ENCODE results near the gene RPS2.

RPS2 gene

GRCh38 chr16:1982991-1983543 lies 18.4 kb upstream of the RPS2 start:
- DNase-seq, result no peak
- ATAC-seq (replicated peaks), result no peak
- Mint-ChIP-seq H3K36me3 (ENCODE audit: insufficient read depth) (peaks cover 11% of the 10 kb centered on the region), H3K27me3 (peaks cover 0 to 34% of the 10 kb centered on the region in 2 donors), H3K9me3 (no peaks in the 10 kb centered on the region), H3K4me1 (ENCODE audit: low read depth in 2 of 2) (peaks cover 4 to 14% of the 10 kb centered on the region in 2 donors), H3K4me3 (peak overlapping the region; percentile 69 to 75), H3K27ac (peak overlapping the region; percentile 63 to 81)

- Mint-ChIP-seq H3K9me3 (no peaks in the 10 kb centered on the region), H3K27ac (no peak overlapping the region), H3K27me3 (peaks cover 0 to 34% of the 10 kb centered on the region in 2 donors), H3K4me3 (peak overlapping the region in 1 of 2 donors; percentile 75), H3K36me3 (ENCODE audit: insufficient read depth) (peaks cover 17% of the 10 kb centered on the region), H3K4me1 (ENCODE audit: low read depth in 2 of 2) (peaks cover 4 to 14% of the 10 kb centered on the region in 2 donors)
- DNase-seq (no peak), ATAC-seq (replicated peaks) (no peak)
Measured at GRCh38 chr16:1982013-1982433, 17.4 kb upstream of the RPS2 start.

GRCh38 chr16:1981398-1981836 lies 16.8 kb upstream of the RPS2 start, which contains the start of gene NOXO1:
TSS of gene NOXO1 (minus strand) at chr16:1981469. CDS start at chr16:1981179, 290 bp downstream.
- ATAC-seq (replicated peaks), result no peak
- peaks cover 4 to 14% of the 10 kb centered on the region in 2 donors for H3K4me1 Mint-ChIP-seq (ENCODE audit: low read depth in 2 of 2)
- peak within 1 kb of the TSS in 1 of 2 donors; percentile 75 for H3K4me3 Mint-ChIP-seq
- DNase-seq, result no peak
- H3K27me3 Mint-ChIP-seq, result peaks cover 0 to 34% of the 10 kb centered on the region in 2 donors
- H3K9me3 Mint-ChIP-seq, result no peaks in the 10 kb centered on the region
- H3K27ac Mint-ChIP-seq, result peak within 1 kb of the TSS in 1 of 2 donors; percentile 12
- peaks cover 23% of the 10 kb centered on the region for H3K36me3 Mint-ChIP-seq (ENCODE audit: insufficient read depth)

GRCh38 chr16:1980770-1981087 lies 16.1 kb upstream of the RPS2 start:
- no peak overlapping the region for H3K4me3 Mint-ChIP-seq
- H3K9me3 Mint-ChIP-seq, result no peaks in the 10 kb centered on the region
- H3K27me3 Mint-ChIP-seq, result peaks cover 0 to 34% of the 10 kb centered on the region in 2 donors
- peaks cover 4 to 14% of the 10 kb centered on the region in 2 donors for H3K4me1 Mint-ChIP-seq (ENCODE audit: low read depth in 2 of 2)
- H3K27ac Mint-ChIP-seq, result peak overlapping the region in 1 of 2 donors; percentile 12
- ATAC-seq (replicated peaks) (no peak), DNase-seq (no peak)
- H3K36me3 Mint-ChIP-seq (ENCODE audit: insufficient read depth), result peaks cover 23% of the 10 kb centered on the region

- H3K27ac Mint-ChIP-seq, result peak overlapping the region in 1 of 2 donors; percentile 12
- ATAC-seq (replicated peaks) (no peak), DNase-seq (no peak)
- H3K36me3 Mint-ChIP-seq (ENCODE audit: insufficient read depth), result peaks cover 23% of the 10 kb centered on the region
- peaks cover 0 to 34% of the 10 kb centered on the region in 2 donors for H3K27me3 Mint-ChIP-seq
- no peaks in the 10 kb centered on the region for H3K9me3 Mint-ChIP-seq
- peaks cover 4 to 14% of the 10 kb centered on the region in 2 donors for H3K4me1 Mint-ChIP-seq (ENCODE audit: low read depth in 2 of 2)
- H3K4me3 Mint-ChIP-seq, result no peak overlapping the region
Measured at GRCh38 chr16:1980030-1980769, 15.6 kb upstream of the RPS2 start.

GRCh38 chr16:1979271-1980029 lies 14.8 kb upstream of the RPS2 start:
- H3K27me3 Mint-ChIP-seq, result peaks cover 0 to 34% of the 10 kb centered on the region in 2 donors
- H3K9me3 Mint-ChIP-seq, result no peaks in the 10 kb centered on the region
- no peak overlapping the region for H3K4me3 Mint-ChIP-seq
- DNase-seq (no peak), ATAC-seq (replicated peaks) (no peak)
- peaks cover 0 to 11% of the 10 kb centered on the region in 2 donors for H3K4me1 Mint-ChIP-seq (ENCODE audit: low read depth in 2 of 2)
- peaks cover 29% of the 10 kb centered on the region for H3K36me3 Mint-ChIP-seq (ENCODE audit: insufficient read depth)
- no peak overlapping the region for H3K27ac Mint-ChIP-seq

DNA sequence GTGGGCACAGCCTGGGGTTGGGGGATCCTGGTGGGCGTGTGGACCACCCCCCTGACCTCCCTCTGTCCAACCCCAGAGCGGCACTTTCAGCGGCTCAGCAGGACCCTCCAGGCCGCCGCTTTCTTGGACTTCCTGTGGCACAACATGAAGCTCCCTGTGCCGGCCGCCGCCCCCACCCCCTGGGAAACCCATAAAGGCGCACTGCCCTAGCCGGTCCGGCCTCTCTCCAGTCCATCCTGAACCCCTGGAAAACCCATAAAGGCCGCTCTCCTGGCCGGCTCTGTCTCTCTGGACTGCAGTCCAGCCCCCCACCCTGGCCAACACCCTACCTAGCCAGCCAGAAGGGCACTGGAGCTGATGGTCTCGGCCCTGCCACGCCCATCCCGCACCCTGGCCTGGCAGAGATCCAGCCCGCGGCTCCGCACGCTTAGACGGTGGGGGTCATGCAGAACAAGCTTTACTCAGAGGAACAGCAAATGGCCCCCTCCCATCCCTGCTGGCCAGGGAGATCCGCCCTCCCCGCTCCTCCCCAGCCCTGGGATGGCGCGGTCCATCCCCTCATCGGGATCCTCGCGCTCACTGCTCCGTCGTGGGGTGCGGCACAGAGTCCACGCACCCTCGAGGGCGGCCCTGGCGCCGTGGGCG lies 14.0 kb upstream of the RPS2 start:
- no peak for DNase-seq
- no peak overlapping the region for H3K27ac Mint-ChIP-seq
- no peaks in the 10 kb centered on the region for H3K9me3 Mint-ChIP-seq
- H3K27me3 Mint-ChIP-seq, result peaks cover 0 to 34% of the 10 kb centered on the region in 2 donors
- ATAC-seq (replicated peaks), result no peak
- H3K36me3 Mint-ChIP-seq (ENCODE audit: insufficient read depth), result peaks cover 27% of the 10 kb centered on the region
- H3K4me3 Mint-ChIP-seq, result no peak overlapping the region
- peaks cover 0 to 11% of the 10 kb centered on the region in 2 donors for H3K4me1 Mint-ChIP-seq (ENCODE audit: low read depth in 2 of 2)

DNA sequence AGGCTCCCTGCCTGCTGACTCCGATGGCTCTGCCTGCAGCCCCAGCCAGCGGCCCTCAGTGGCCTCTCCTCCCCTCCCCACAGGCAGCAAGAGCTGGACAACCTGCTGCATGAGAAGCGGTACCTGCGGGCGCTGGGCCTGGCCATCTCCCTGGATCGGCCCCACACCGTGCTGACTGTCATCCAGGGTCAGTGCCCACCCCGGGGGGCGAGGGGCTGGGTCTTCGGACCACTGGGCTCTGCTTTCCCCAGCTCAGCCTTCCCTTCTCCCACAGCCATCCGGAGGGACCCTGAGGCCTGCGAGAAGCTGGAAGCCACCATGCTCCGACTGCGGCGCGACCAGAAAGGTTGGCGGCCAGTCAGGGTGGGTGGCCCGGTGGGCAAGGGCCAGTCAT lies 13.2 kb upstream of the RPS2 start:
- H3K27me3 Mint-ChIP-seq, result peaks cover 0 to 30% of the 10 kb centered on the region in 2 donors
- peaks cover 2 to 8% of the 10 kb centered on the region in 2 donors for H3K4me1 Mint-ChIP-seq (ENCODE audit: low read depth in 2 of 2)
- H3K27ac Mint-ChIP-seq, result no peak overlapping the region
- no peaks in the 10 kb centered on the region for H3K9me3 Mint-ChIP-seq
- peaks cover 27% of the 10 kb centered on the region for H3K36me3 Mint-ChIP-seq (ENCODE audit: insufficient read depth)
- no peak overlapping the region for H3K4me3 Mint-ChIP-seq
- no peak for ATAC-seq (replicated peaks)
- DNase-seq, result no peak

GRCh38 chr16:1976951-1977874 lies 12.6 kb upstream of the RPS2 start:
- peaks cover 5 to 10% of the 10 kb centered on the region in 2 donors for H3K4me1 Mint-ChIP-seq (ENCODE audit: low read depth in 2 of 2)
- H3K9me3 Mint-ChIP-seq, result no peaks in the 10 kb centered on the region
- H3K4me3 Mint-ChIP-seq, result no peak overlapping the region
- peaks cover 27% of the 10 kb centered on the region for H3K36me3 Mint-ChIP-seq (ENCODE audit: insufficient read depth)
- no peak overlapping the region for H3K27ac Mint-ChIP-seq
- DNase-seq, result no peak
- H3K27me3 Mint-ChIP-seq, result peaks cover 0 to 23% of the 10 kb centered on the region in 2 donors
- ATAC-seq (replicated peaks), result no peak

DNA sequence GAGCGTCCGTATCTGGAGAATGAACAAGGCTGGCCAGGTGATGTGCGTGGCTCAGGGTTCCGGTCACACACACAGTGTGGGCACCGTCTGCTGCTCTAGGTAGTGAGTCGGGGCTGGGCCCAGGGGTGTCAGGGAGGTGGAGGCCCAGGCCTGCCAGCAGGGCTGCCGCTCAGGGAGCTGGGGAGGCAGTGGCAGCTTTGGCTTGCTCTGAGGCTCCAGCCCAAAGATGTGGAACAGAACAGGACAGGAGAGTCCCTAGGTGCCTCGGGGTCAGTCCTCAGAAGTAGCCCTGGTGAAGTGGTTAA lies 11.5 kb upstream of the RPS2 start:
- no peaks in the 10 kb centered on the region for H3K9me3 Mint-ChIP-seq
- H3K27ac Mint-ChIP-seq, result no peak overlapping the region
- peaks cover 0 to 12% of the 10 kb centered on the region in 2 donors for H3K27me3 Mint-ChIP-seq
- peaks cover 15 to 19% of the 10 kb centered on the region in 2 donors for H3K4me1 Mint-ChIP-seq (ENCODE audit: low read depth in 2 of 2)
- no peak for ATAC-seq (replicated peaks)
- no peak for DNase-seq
- H3K4me3 Mint-ChIP-seq, result no peak overlapping the region
- peaks cover 30% of the 10 kb centered on the region for H3K36me3 Mint-ChIP-seq (ENCODE audit: insufficient read depth)

GRCh38 chr16:1975432-1976215 lies 11.0 kb upstream of the RPS2 start:
- peaks cover 30% of the 10 kb centered on the region for H3K36me3 Mint-ChIP-seq (ENCODE audit: insufficient read depth)
- H3K4me3 Mint-ChIP-seq, result no peak overlapping the region

More at GRCh38 chr16:1975432-1976215, 11.0 kb upstream of the RPS2 start:
- peaks cover 0 to 7% of the 10 kb centered on the region in 2 donors for H3K27me3 Mint-ChIP-seq
- H3K9me3 Mint-ChIP-seq, result no peaks in the 10 kb centered on the region
- no peak for ATAC-seq (replicated peaks)
- no peak overlapping the region for H3K27ac Mint-ChIP-seq
- DNase-seq, result no peak
- peaks cover 19 to 20% of the 10 kb centered on the region in 2 donors for H3K4me1 Mint-ChIP-seq (ENCODE audit: low read depth in 2 of 2)

Data from effector memory CD8-positive, alpha-beta T cell (primary cell).